NCI-H1417 treated with DMSO at 0.1 percent for 48 hours (cell line): ENCODE data around the gene ASXL1.
"Not testable (repeated sequence)": the region's sequence is repeated elsewhere in the genome, so short reads cannot be mapped to it uniquely, and the experiment has no call there.

Source experiments
- DNase-seq: peaks from one replicate; lab custom pipeline; 2025; lab: John Stamatoyannopoulos, UW

The ASXL1 gene

GRCh38 chr20:32407131-32407750, 49.1 kb downstream of the ASXL1 start:
- DNase-seq: not testable (repeated sequence)

- no peak for DNase-seq
These were observed 54.0 kb downstream of the ASXL1 start for GRCh38 chr20:32411955-32412706.

GRCh38 chr20:32415494-32415893, 57.4 kb downstream of the ASXL1 start:
- no peak for DNase-seq

GRCh38 chr20:32416206-32416605, 58.1 kb downstream of the ASXL1 start:
- no peak for DNase-seq

- no peak for DNase-seq
These were observed 60.2 kb downstream of the ASXL1 start for GRCh38 chr20:32418376-32418775.

- no peak for DNase-seq
These were observed 63.2 kb downstream of the ASXL1 start for GRCh38 chr20:32421290-32421689.

- DNase-seq: no peak
These were observed 69.9 kb downstream of the ASXL1 start for GRCh38 chr20:32427996-32428395.

GRCh38 chr20:32429343-32429742, 71.2 kb downstream of the ASXL1 start:
- DNase-seq: no peak

- no peak for DNase-seq
These were observed 71.7 kb downstream of the ASXL1 start for GRCh38 chr20:32429745-32430360.

- DNase-seq: no peak
These were observed 73.3 kb downstream of the ASXL1 start for GRCh38 chr20:32431457-32431856.

- DNase-seq: no peak
These were observed 74.1 kb downstream of the ASXL1 start for GRCh38 chr20:32432277-32432676.

GRCh38 chr20:32433311-32434021, 75.3 kb downstream of the ASXL1 start:
- no peak for DNase-seq

GRCh38 chr20:32434434-32434833, 76.3 kb downstream of the ASXL1 start:
- no peak for DNase-seq

- no peak for DNase-seq
These were observed 77.4 kb downstream of the ASXL1 start for GRCh38 chr20:32435449-32436107.

- DNase-seq: no peak
These were observed 78.2 kb downstream of the ASXL1 start for GRCh38 chr20:32436142-32436861.

- DNase-seq: no peak
These were observed 78.8 kb downstream of the ASXL1 start for GRCh38 chr20:32436968-32437367.

- no peak for DNase-seq
These were observed 79.4 kb downstream of the ASXL1 start for GRCh38 chr20:32437391-32438074.

- no peak for DNase-seq
These were observed 80.3 kb downstream of the ASXL1 start for GRCh38 chr20:32438331-32438858.

- DNase-seq: no peak
These were observed 81.2 kb downstream of the ASXL1 start for GRCh38 chr20:32439132-32439829.
